Measurements from ENCODE around the gene ATRNL1.

The ATRNL1 gene

DNA sequence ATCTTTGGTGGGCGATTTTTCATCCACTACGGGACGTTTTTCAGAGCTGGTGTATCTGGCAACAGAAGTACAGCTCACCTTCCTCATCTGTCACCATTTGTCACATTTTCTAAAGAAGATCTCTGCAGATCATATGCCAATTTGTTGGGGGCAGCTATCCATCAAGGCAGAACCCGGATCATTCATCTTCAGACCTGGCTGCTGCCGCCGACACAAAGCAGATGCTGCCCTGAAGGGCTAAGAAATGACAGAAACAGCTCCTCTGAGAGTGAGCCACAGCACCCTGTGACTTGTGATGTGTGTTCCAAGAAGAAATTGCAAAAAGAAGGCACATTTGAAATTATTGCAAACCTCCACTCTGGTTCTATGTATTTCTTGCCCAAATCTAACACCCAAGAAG, 888.9 kb downstream of the ATRNL1 start:
- H3K27me3 ChIP-seq (ENCODE audit: control insufficient read depth, low read length), result no peaks in the 10 kb centered on the region
- no peaks in the 10 kb centered on the region for H3K36me3 ChIP-seq (ENCODE audit: control insufficient read depth, low read length)
- no peak overlapping the region for H3K27ac ChIP-seq (ENCODE audit: low read depth, low read length)
- no peaks in the 10 kb centered on the region for H3K9me3 ChIP-seq (ENCODE audit: control insufficient read depth, insufficient read depth, low read length)
- H3K79me2 ChIP-seq (ENCODE audit: control insufficient read depth, low read length), result no peaks in the 10 kb centered on the region
- H3K4me3 ChIP-seq (ENCODE audit: low read length), result no peak overlapping the region
- no peaks in the 10 kb centered on the region for H3K4me1 ChIP-seq (ENCODE audit: control insufficient read depth, low read length)
- no peaks in the 10 kb centered on the region for H4K20me1 ChIP-seq (ENCODE audit: control insufficient read depth, insufficient read depth, low read depth, low read length)
- TF ChIP-seq EZH2phosphoT487 (IDR thresholded peaks at IDR 0.05; ENCODE audit: borderline replicate concordance, low read length), result no peak
- TF ChIP-seq, protein P1, sequence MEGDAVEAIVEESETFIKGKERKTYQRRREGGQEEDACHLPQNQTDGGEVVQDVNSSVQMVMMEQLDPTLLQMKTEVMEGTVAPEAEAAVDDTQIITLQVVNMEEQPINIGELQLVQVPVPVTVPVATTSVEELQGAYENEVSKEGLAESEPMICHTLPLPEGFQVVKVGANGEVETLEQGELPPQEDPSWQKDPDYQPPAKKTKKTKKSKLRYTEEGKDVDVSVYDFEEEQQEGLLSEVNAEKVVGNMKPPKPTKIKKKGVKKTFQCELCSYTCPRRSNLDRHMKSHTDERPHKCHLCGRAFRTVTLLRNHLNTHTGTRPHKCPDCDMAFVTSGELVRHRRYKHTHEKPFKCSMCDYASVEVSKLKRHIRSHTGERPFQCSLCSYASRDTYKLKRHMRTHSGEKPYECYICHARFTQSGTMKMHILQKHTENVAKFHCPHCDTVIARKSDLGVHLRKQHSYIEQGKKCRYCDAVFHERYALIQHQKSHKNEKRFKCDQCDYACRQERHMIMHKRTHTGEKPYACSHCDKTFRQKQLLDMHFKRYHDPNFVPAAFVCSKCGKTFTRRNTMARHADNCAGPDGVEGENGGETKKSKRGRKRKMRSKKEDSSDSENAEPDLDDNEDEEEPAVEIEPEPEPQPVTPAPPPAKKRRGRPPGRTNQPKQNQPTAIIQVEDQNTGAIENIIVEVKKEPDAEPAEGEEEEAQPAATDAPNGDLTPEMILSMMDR (IDR thresholded peaks at IDR 0.05; ENCODE audit: low read depth, low read length, poor library complexity, severe bottlenecking), result no peak
- no peaks in the 10 kb centered on the region for H3K9me2 ChIP-seq (replicated peaks; ENCODE audit: control insufficient read depth, low read length)
- no peaks in the 10 kb centered on the region for H3F3A ChIP-seq (ENCODE audit: control insufficient read depth, insufficient read depth)
- H3K4me2 ChIP-seq (ENCODE audit: low read length), result no peak overlapping the region

DNA sequence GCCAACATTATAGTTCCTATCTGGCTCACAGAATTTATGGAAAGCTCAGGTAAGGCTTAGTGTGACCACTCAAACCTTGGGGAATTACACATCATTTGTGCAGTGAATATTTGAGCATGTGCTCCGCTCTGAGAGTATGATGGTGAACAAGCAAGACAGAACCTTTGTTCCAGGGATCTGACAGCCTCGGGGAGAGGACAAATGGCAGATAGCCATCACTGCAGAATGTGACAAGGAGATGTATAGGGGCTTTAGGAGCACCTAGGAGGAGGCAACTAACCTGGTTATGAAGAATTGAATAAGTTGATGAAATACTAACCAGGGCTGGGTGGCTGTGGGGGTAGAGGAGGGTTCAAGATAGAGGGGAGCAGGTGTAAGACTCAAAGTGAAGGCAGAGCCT, 889.4 kb downstream of the ATRNL1 start:
- Histone ChIP-seq H3K9me3 (ENCODE audit: control insufficient read depth, insufficient read depth, low read length) (peaks cover 3% of the 10 kb centered on the region; the same call in 1 of the 2 replicates), H3K4me1 (ENCODE audit: control insufficient read depth, low read length) (no peaks in the 10 kb centered on the region)

DNA sequence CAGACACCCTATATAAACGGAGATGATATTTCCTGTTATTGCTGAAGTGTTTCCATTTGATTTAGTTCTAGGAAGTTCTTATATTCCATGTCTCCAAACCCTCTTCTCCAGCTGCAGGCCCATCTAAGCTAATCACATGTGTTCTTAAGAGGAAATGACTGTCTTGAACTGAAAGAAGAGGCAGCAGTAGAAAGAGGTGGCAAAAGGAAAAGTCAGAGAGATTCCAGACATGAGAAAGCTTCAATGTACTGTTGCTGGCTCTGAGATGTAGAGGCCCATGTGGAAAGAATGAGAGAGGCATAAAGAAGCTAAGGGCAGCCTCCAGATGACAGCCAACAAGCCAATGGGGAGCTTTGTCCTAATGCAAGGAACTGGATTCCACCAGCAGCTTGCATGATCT, 892.6 kb downstream of the ATRNL1 start:
- no peaks in the 10 kb centered on the region for H3F3A ChIP-seq (ENCODE audit: control insufficient read depth, insufficient read depth)

More for the DNA sequence above, 889.4 kb downstream of the ATRNL1 start:
- H3K4me2 ChIP-seq (ENCODE audit: low read length), result no peak overlapping the region
- no peaks in the 10 kb centered on the region for H3K9me2 ChIP-seq (replicated peaks; ENCODE audit: control insufficient read depth, low read length)
- H3K36me3 ChIP-seq (ENCODE audit: control insufficient read depth, low read length), result no peaks in the 10 kb centered on the region
- H3F3A ChIP-seq (ENCODE audit: control insufficient read depth, insufficient read depth), result no peaks in the 10 kb centered on the region
- no peak overlapping the region for H3K27ac ChIP-seq (ENCODE audit: low read depth, low read length)
- H3K79me2 ChIP-seq (ENCODE audit: control insufficient read depth, low read length), result no peaks in the 10 kb centered on the region
- no peaks in the 10 kb centered on the region for H4K20me1 ChIP-seq (ENCODE audit: control insufficient read depth, insufficient read depth, low read depth, low read length)
- no peak for TF ChIP-seq EZH2phosphoT487 (IDR thresholded peaks at IDR 0.05; ENCODE audit: borderline replicate concordance, low read length)
- H3K27me3 ChIP-seq (ENCODE audit: control insufficient read depth, low read length), result no peaks in the 10 kb centered on the region
- no peak overlapping the region for H3K4me3 ChIP-seq (ENCODE audit: low read length)

DNA sequence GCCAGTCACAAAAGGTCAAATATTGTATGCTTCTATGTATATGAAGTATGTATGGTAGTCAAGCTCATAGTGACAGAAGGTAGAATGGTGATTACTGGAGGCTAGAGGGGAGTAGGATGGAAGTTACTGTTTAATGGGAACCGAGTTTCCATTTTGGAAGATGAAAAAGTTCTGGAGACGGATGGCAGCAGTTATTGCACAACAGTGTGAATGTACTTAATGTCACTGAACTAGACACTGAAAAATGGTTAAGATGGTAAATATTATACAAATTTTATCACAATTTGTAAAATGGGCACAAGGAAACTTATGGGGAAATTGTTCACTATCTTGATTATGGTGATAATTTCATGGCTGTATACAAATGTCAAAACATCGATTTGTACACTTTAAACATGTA, 895.2 kb downstream of the ATRNL1 start:
- Histone ChIP-seq H3F3A (ENCODE audit: control insufficient read depth, insufficient read depth) (no peaks in the 10 kb centered on the region), H3K27ac (ENCODE audit: low read depth, low read length) (no peak overlapping the region), H3K36me3 (ENCODE audit: control insufficient read depth, low read length) (no peaks in the 10 kb centered on the region), H3K4me2 (ENCODE audit: low read length) (no peak overlapping the region), H3K27me3 (ENCODE audit: control insufficient read depth, low read length) (no peaks in the 10 kb centered on the region), H3K9me3 (ENCODE audit: control insufficient read depth, insufficient read depth, low read length) (peaks cover 3% of the 10 kb centered on the region; the same call in 1 of the 2 replicates), H3K9me2 (replicated peaks; ENCODE audit: control insufficient read depth, low read length) (no peaks in the 10 kb centered on the region), H3K4me1 (ENCODE audit: control insufficient read depth, low read length) (no peaks in the 10 kb centered on the region), H4K20me1 (ENCODE audit: control insufficient read depth, insufficient read depth, low read depth, low read length) (no peaks in the 10 kb centered on the region), H3K4me3 (ENCODE audit: low read length) (no peak overlapping the region), H3K79me2 (ENCODE audit: control insufficient read depth, low read length) (no peaks in the 10 kb centered on the region)
- TF ChIP-seq EZH2phosphoT487 (IDR thresholded peaks at IDR 0.05; ENCODE audit: borderline replicate concordance, low read length), result no peak
- TF ChIP-seq, protein P1 (IDR thresholded peaks at IDR 0.05; ENCODE audit: low read depth, low read length, poor library complexity, severe bottlenecking), result no peak

More for the DNA sequence above, 892.6 kb downstream of the ATRNL1 start:
- H3K4me3 ChIP-seq (ENCODE audit: low read length), result no peak overlapping the region
- H3K4me2 ChIP-seq (ENCODE audit: low read length), result no peak overlapping the region
- H3K4me1 ChIP-seq (ENCODE audit: control insufficient read depth, low read length), result no peaks in the 10 kb centered on the region
- no peaks in the 10 kb centered on the region for H3K79me2 ChIP-seq (ENCODE audit: control insufficient read depth, low read length)
- H3K9me2 ChIP-seq (replicated peaks; ENCODE audit: control insufficient read depth, low read length), result no peaks in the 10 kb centered on the region
- H3K27ac ChIP-seq (ENCODE audit: low read depth, low read length), result no peak overlapping the region
- H4K20me1 ChIP-seq (ENCODE audit: control insufficient read depth, insufficient read depth, low read depth, low read length), result no peaks in the 10 kb centered on the region
- H3K36me3 ChIP-seq (ENCODE audit: control insufficient read depth, low read length), result no peaks in the 10 kb centered on the region
- peaks cover 3% of the 10 kb centered on the region; the same call in 1 of the 2 replicates for H3K9me3 ChIP-seq (ENCODE audit: control insufficient read depth, insufficient read depth, low read length)
- no peak for TF ChIP-seq EZH2phosphoT487 (IDR thresholded peaks at IDR 0.05; ENCODE audit: borderline replicate concordance, low read length)
- TF ChIP-seq, protein P1 (IDR thresholded peaks at IDR 0.05; ENCODE audit: low read depth, low read length, poor library complexity, severe bottlenecking), result no peak
- no peaks in the 10 kb centered on the region for H3K27me3 ChIP-seq (ENCODE audit: control insufficient read depth, low read length)

All from DOHH2 (cell line).